GM21515 (cell line): ENCODE data around the gene KMT2C.
"Not testable (repeated sequence)": the region's sequence is repeated elsewhere in the genome, so short reads cannot be mapped to it uniquely, and the experiment has no call there.

Experiments used
- ATAC-seq: cut with Tn5 transposase; IDR thresholded peaks from one replicate; pipeline ENCODE4 v1.9.1; 2021; ENCODE audit not compliant: unreplicated experiment

Gene KMT2C

GRCh38 chr7:152442330-152442835, 6.6 kb upstream of the KMT2C start:
- no peak for ATAC-seq

DNA sequence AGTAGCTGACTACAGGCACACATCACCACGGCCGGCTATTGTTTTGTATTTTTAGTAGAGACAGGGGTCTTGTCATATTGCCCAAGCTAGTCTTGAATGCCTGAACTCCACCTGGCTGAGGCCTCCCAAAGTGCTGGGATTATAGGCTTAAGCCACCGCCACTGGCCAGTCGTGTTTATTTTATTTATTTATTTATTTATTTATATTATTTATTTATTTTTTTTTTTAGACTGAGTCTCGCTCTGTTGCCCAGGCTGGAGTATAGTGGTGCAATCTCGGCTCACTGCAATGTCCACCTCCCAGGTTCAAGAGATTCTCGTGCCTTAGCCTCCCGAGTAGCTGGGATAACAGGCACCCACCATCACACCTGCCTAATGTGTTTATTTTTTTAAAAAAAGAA, 6.0 kb upstream of the KMT2C start:
- not testable (repeated sequence) for ATAC-seq

DNA sequence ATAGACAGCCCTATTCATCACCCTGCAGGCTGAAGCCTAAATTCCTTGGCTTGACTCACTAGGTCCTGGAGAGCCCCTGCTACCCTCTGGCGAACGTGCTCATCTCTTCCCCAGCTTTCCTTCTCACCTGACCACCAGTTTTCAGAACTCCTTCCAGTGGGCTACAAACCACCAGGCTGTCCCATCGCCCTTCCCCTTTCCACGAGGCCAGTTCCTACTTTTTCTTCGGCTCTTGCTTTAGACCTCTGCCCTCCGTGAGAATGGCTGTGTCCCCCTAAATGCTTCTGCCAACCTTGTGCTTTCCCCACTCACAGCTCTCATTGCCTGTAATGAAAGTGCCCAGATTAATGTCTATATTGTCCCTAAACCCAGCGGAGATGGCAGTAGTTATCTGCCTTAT, 5.4 kb upstream of the KMT2C start:
- not testable (repeated sequence) for ATAC-seq

DNA sequence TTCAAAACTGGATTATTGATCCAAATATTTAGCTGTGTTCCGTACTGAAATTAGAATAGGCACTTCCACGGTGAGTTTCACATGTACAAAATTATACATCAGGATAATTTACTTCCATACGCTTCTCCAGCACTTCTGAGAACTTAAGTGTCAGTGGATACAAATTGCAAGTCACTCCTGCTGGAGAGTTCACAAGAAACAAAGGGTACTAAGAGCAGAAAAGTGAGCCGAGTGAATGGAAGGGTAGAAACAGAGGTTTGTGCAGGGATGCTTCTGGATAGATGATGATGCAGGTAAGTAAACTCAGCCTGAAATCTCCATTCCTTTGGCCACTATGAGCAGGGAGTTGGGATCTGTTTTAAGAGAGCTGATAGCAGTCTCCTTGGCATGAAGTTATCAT, 2.2 kb upstream of the KMT2C start:
- ATAC-seq: not testable (repeated sequence)

- not testable (repeated sequence) for ATAC-seq
Observed at GRCh38 chr7:152436931-152437575, 1.2 kb upstream of the KMT2C start.

GRCh38 chr7:152436111-152436930, 518 bp upstream of the KMT2C start:
- ATAC-seq: peak; percentile 52

- peak; percentile 21 for ATAC-seq
Observed at GRCh38 chr7:152434511-152435383, 1.1 kb downstream of the KMT2C start.

GRCh38 chr7:152433721-152434490, 1.9 kb downstream of the KMT2C start:
- peak; percentile 22 for ATAC-seq

DNA sequence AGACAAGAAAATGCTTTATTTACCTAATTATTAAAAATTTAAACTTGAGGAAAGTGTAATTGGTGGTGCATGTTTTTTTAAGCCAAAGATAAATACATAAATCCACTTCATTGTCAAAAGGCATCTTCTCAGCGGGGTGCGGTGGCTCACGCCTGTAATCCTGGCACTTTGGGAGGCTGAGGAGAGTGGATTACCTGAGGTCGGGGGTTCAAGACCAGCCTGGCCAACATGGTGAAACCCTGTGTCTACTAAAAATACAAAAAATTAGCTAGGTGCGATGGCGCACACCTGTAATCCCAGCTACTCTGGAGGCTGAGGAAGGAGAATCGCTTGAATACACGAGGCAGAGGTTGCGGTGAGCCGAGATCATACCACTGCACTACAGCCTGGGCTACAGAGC, 3.1 kb downstream of the KMT2C start:
- not testable (repeated sequence) for ATAC-seq

DNA sequence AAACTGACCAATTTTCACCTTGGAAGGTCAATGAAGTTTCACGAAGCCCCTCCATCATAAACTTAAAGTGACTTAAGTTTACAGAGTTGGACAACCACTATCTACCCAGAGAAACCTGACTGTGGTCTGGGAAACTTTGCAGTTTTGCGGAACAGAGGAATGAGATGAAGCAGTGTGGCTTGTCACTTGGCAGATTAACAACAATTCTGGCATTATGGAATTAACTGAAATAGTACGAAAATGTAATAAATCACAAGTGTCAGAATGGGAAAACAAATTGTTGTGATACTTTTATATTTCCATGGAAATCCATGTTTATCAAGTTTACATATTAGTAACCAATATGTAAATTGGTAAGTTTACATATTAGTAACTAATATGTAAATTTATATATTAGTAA, 4.9 kb downstream of the KMT2C start:
- no peak for ATAC-seq

GRCh38 chr7:152430118-152430517, 5.7 kb downstream of the KMT2C start:
- not testable (repeated sequence) for ATAC-seq

DNA sequence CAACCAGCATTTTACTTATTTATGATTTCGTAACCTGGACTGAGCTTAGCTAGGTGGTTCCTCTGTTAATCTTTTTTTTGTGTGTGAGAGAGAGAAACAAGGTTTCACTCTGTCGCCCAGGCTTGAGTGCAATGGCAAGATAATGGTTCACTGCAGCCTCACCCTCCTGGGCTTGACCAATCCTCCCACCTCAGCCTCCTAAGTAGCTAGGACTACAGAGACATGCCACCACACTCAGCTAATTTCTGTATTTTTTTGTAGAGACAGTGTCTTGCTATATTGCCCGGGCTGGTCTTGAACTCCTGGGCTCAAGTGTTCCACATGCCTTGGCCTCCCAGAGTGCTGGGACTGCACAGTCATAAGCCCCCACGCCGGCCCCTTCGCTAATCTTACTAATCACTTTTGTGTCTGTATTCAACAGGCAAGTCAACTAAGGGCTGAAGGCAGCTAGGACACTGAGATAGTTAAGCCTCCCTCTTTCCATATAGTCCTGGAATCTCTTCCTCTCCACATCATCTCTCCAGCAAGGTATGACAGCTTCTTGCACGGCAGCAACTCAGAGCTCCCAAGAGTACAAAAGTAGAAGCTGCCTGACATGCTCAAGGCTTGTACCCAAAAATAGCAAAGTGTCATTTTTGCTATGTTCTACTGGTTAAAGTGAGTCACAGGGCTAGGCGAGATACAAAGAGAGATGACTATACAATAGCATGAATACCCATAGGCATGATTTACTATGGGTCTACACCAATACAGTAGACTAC, 11.3 kb downstream of the KMT2C start:
- no peak for ATAC-seq

- no peak for ATAC-seq
Observed at GRCh38 chr7:152423991-152424347, 11.8 kb downstream of the KMT2C start.

DNA sequence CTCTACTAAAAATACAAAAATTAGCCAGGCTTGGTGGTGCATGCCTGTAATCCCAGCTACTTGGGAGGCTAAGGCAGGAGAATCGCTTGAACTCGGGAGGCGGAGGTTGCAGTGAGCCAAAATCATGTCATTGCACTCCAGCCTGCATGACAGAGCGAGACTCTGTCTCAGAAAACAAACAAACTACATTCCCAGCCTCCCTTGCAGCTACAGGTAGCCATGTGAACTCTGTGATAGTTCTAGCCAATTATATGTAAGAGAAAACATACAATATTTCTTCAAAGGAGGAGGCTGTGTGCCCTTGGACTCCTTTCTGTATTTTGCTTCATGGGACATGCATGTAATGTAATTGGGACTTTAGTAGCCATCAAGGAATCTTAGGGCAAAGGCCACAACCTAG, 12.6 kb downstream of the KMT2C start:
- ATAC-seq: not testable (repeated sequence)

DNA sequence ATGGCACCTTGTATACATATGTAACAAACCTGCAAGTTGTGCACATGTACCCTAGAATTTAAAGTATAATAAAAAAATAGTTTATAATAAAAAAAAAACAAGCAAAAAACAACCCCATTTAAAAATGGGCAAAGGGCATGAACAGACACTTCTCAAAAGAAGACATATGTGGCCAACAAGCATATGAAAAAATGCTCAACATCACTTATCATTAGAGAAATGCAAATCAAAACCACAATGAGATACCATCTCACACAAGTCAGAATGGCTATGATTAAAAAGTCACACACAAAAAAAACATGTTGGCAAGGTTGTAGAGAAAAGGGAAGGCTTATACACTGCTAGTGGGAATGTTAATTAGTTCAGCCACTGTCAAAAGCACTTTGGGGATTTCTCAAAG, 14.9 kb downstream of the KMT2C start:
- ATAC-seq: not testable (repeated sequence)

DNA sequence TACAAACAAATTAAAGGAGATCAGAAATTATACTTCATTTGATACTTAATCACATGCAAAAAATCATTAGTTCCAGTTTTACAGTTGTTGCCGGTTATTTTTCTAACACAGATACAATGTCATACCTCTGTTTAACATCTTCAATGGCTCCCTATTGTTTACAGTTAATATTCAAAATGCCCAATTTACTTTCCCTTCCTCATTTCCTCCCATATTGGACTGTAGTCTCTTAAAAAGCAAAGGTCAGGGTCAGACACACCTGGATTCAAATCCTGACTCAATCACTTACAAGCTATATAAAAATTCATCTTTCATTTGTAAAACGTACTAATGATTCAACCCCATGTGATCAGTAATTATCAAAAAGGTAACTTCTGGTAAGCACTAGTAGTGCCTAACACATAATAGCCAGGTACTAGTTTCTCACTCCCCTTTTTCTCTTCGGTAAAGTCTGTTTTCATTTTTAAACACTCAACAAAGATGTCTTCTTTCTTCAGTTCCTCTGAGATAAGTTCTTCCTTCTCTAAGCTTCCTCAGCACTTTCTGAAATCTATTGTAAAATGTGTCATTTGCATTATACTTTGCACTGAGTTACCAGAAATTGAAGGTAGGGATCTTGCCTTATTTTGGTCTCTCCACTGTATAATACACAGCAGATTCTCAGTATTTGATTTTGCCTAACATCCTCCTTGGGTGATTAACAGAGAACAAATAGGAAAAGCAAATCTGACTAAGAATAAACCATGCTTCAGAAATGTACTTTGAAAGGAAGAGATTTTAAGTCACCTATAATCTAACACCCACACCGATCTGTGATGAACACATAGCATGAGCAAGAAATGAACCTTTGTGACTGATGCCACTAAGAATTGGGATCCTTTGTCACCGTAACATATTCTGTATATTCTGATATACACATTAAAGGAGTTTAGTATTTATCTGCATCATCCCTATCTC, 16.1 kb downstream of the KMT2C start:
- no peak for ATAC-seq

- ATAC-seq: no peak
Observed at GRCh38 chr7:152414779-152415178, 21.0 kb downstream of the KMT2C start.

- no peak for ATAC-seq
Observed at GRCh38 chr7:152411389-152411788, 24.4 kb downstream of the KMT2C start.

DNA sequence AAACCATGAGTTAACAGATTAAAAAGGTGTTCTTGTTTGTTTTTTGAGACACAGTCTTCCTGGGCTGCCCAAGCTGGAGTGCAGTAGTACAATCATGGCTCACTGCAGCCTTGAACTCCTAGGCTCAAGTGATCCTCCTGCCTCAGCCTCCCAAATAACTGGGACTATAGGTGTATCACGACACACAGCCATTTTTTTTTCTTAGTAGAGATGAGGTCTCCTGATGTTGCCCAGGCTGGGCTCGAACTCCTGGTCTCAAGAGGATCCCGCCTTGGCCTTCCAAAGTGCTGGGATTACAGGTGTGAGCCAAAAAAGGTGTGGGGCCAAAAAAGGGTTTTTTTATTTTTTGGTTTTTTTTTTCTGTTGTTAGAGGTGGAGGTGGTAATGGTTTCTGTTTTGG, 29.3 kb downstream of the KMT2C start:
- no peak for ATAC-seq
